ENCODE results near the gene SYNGR4. TPM values are rescaled to one million over a fixed set of nuclear protein-coding genes. Genes with fewer than 3 reads are reported as not detected.

SYNGR4 gene
- total RNA-seq, 1 donor from 2014 or later = not detected

GRCh38 chr19:48342841-48343540, 21.2 kb upstream of the SYNGR4 start:
- H3K4me3 Mint-ChIP-seq (ENCODE audit: unreplicated experiment) = no peak overlapping the region
- no peaks in the 10 kb centered on the region for H3K36me3 Mint-ChIP-seq (ENCODE audit: unreplicated experiment)
- no peaks in the 10 kb centered on the region for H3K27me3 Mint-ChIP-seq (ENCODE audit: unreplicated experiment)
- H3K27ac Mint-ChIP-seq (ENCODE audit: unreplicated experiment) = no peak overlapping the region
- no peak for TF ChIP-seq CTCF (IDR thresholded peaks at IDR 0.05)
- peaks cover 3% of the 10 kb centered on the region for H3K4me1 Mint-ChIP-seq (ENCODE audit: unreplicated experiment)
- H3K9me3 Mint-ChIP-seq (ENCODE audit: unreplicated experiment) = no peaks in the 10 kb centered on the region
- DNase-seq (ENCODE audit: extremely low spot score, unreplicated experiment) = no peak

GRCh38 chr19:48344892-48345291, 19.3 kb upstream of the SYNGR4 start:
- no peak for TF ChIP-seq CTCF (IDR thresholded peaks at IDR 0.05)
- Mint-ChIP-seq H3K27ac (ENCODE audit: unreplicated experiment) (no peak overlapping the region), H3K9me3 (ENCODE audit: unreplicated experiment) (no peaks in the 10 kb centered on the region), H3K4me3 (ENCODE audit: unreplicated experiment) (no peak overlapping the region), H3K36me3 (ENCODE audit: unreplicated experiment) (no peaks in the 10 kb centered on the region), H3K27me3 (ENCODE audit: unreplicated experiment) (no peaks in the 10 kb centered on the region), H3K4me1 (ENCODE audit: unreplicated experiment) (peaks cover 8% of the 10 kb centered on the region)
- DNase-seq (ENCODE audit: extremely low spot score, unreplicated experiment) = no peak

DNA sequence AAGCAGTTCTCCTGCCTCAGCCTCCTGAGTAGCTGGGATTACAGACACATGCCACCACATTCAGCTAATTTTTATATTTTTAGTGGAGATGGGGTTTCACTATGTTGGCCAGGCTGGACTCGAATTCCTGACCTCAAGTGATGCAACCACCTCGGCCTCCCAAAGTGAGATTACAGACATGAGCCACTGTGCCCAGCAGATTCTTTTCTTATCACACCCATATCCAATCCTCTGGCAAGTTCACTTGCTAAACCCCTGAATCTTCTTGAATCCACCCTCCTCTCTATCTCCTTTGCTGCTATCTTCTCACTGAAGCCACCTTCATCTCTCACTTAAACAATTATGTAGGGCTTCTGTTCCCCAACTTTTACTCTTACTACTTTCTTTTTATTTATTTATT, 18.0 kb upstream of the SYNGR4 start:
- TF ChIP-seq CTCF (IDR thresholded peaks at IDR 0.05) = no peak
- H3K36me3 Mint-ChIP-seq (ENCODE audit: unreplicated experiment) = no peaks in the 10 kb centered on the region
- no peak overlapping the region for H3K27ac Mint-ChIP-seq (ENCODE audit: unreplicated experiment)
- H3K4me1 Mint-ChIP-seq (ENCODE audit: unreplicated experiment) = peaks cover 8% of the 10 kb centered on the region
- H3K27me3 Mint-ChIP-seq (ENCODE audit: unreplicated experiment) = no peaks in the 10 kb centered on the region
- H3K9me3 Mint-ChIP-seq (ENCODE audit: unreplicated experiment) = no peaks in the 10 kb centered on the region
- no peak overlapping the region for H3K4me3 Mint-ChIP-seq (ENCODE audit: unreplicated experiment)
- no peak for DNase-seq (ENCODE audit: extremely low spot score, unreplicated experiment)

GRCh38 chr19:48348045-48348444, 16.1 kb upstream of the SYNGR4 start:
- no peak for TF ChIP-seq CTCF (IDR thresholded peaks at IDR 0.05)
- Mint-ChIP-seq H3K27me3 (ENCODE audit: unreplicated experiment) (no peaks in the 10 kb centered on the region), H3K4me3 (ENCODE audit: unreplicated experiment) (no peak overlapping the region), H3K36me3 (ENCODE audit: unreplicated experiment) (no peaks in the 10 kb centered on the region), H3K4me1 (ENCODE audit: unreplicated experiment) (peaks cover 8% of the 10 kb centered on the region), H3K9me3 (ENCODE audit: unreplicated experiment) (no peaks in the 10 kb centered on the region), H3K27ac (ENCODE audit: unreplicated experiment) (peak overlapping the region; percentile 27)
- DNase-seq (ENCODE audit: extremely low spot score, unreplicated experiment) = no peak

DNA sequence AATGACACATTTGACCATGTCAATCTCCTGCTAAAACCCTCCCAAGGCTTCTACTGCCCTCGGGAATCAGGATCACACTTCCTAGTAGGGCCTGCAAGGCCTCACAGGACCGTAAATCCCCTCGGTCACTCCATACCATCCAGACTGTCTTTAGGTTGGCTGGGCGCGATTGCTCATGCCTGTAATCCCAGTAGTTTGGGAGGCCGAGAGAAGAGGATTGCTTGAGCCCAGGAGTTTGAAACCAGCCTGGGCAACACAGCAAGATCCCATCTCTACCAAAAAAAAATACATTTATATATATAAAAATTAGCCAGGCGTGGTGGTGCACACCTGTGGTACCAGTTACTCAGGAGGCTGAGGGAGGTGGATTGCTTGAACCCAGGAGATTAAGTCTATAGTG, 15.4 kb upstream of the SYNGR4 start:
- DNase-seq (ENCODE audit: extremely low spot score, unreplicated experiment) = no peak
- Mint-ChIP-seq H3K27ac (ENCODE audit: unreplicated experiment) (no peak overlapping the region), H3K4me1 (ENCODE audit: unreplicated experiment) (peaks cover 8% of the 10 kb centered on the region), H3K4me3 (ENCODE audit: unreplicated experiment) (no peak overlapping the region), H3K27me3 (ENCODE audit: unreplicated experiment) (no peaks in the 10 kb centered on the region), H3K9me3 (ENCODE audit: unreplicated experiment) (no peaks in the 10 kb centered on the region), H3K36me3 (ENCODE audit: unreplicated experiment) (no peaks in the 10 kb centered on the region)
- TF ChIP-seq CTCF (IDR thresholded peaks at IDR 0.05) = no peak
